KMS-11 (cell line): Measurements from ENCODE around the gene PLXNA2.

Source experiments
- H2AFZ ChIP-seq: fragments of 200-600 bp; sonication (generic); 2 replicates; pipeline ENCODE4 v1.6.1; 2016; ENCODE audit warnings: antibody characterized with exemption, mixed run types, low read depth
- H3K27ac ChIP-seq: fragments of 200-600 bp; sonication (generic); 2 replicates; pipeline ENCODE4 v1.6.1; 2016; ENCODE audit warnings: mild to moderate bottlenecking, mixed run types
- H3K27me3 ChIP-seq: fragments of 200-600 bp; sonication (generic); 2 replicates; pipeline ENCODE4 v1.6.1; 2017; ENCODE audit warnings: mild to moderate bottlenecking, low read depth, mixed run types, moderate library complexity; ENCODE audit not compliant: insufficient read depth
- H3K36me3 ChIP-seq: fragments of 200-600 bp; sonication (generic); 2 replicates; pipeline ENCODE4 v1.6.1; 2017; ENCODE audit warnings: mild to moderate bottlenecking, mixed run types; ENCODE audit not compliant: insufficient read depth
- H3K4me1 ChIP-seq: fragments of 200-600 bp; sonication (generic); 2 replicates; pipeline ENCODE4 v1.6.1; 2016; ENCODE audit warnings: mild to moderate bottlenecking, low read depth, mixed run types; ENCODE audit not compliant: poor library complexity, severe bottlenecking
- H3K4me2 ChIP-seq: fragments of 200-600 bp; sonication (generic); 2 replicates; pipeline ENCODE4 v1.7.0; 2016; ENCODE audit warnings: mild to moderate bottlenecking, mixed run types
- H3K4me3 ChIP-seq: fragments of 200-600 bp; sonication (generic); IDR thresholded peaks from 2 replicates; pipeline ENCODE4 v1.6.1; 2017; ENCODE audit warnings: low read depth, low read length, mixed read lengths; ENCODE audit not compliant: insufficient read depth
- H3K79me2 ChIP-seq: fragments of 200-600 bp; sonication (generic); 2 replicates; pipeline ENCODE4 v1.6.1; 2016; ENCODE audit warnings: low read depth, mixed run types; ENCODE audit not compliant: insufficient read depth
- H3K9ac ChIP-seq: fragments of 200-600 bp; sonication (generic); 2 replicates; pipeline ENCODE4 v1.6.1; 2016; ENCODE audit warnings: mild to moderate bottlenecking, mixed run types
- H4K20me1 ChIP-seq: fragments of 200-600 bp; sonication (generic); 2 replicates; pipeline ENCODE4 v1.6.1; 2016; ENCODE audit warnings: mild to moderate bottlenecking, mixed run types; ENCODE audit not compliant: insufficient read depth
- CTCF ChIP-seq: fragments of 200-600 bp; sonication (generic); conservative IDR thresholded peaks from 2 replicates; pipeline ENCODE4 v1.6.1; 2017; ENCODE audit warnings: low read depth, mild to moderate bottlenecking, antibody characterized with exemption, low read length, moderate library complexity, mixed read lengths

PLXNA2 gene

DNA sequence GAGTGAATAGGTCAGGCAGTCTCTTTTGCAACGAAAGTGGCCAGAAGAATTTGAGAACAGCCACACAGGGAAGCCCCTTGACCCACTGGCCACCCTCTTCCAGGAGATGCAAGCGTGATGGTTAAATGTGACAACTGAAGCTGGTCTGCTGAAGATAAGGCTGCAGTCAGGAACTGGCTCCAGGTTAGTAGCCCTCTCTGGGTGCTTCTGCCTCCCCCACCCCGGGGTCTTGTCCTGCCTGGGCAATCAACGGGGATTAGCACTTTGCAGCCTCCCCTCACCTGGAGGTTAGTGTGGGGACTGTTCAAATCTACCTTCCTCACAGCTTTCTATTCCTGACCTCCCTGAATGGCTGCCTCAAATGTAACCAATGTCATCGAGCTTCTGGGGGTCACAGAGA, 125.9 kb downstream of the PLXNA2 start:
- H3K27ac ChIP-seq: no peak overlapping the region
- H3K9ac ChIP-seq: no peak overlapping the region
- no peak for TF ChIP-seq CTCF

GRCh38 chr1:208117826-208118225, 126.4 kb downstream of the PLXNA2 start:
- Histone ChIP-seq H3K4me1 (no peaks in the 10 kb centered on the region), H3K27me3 (no peaks in the 10 kb centered on the region), H3K27ac (no peak overlapping the region), H4K20me1 (no peaks in the 10 kb centered on the region), H3K36me3 (no peaks in the 10 kb centered on the region), H3K9ac (no peak overlapping the region), H3K4me3 (no peak overlapping the region), H2AFZ (no peak overlapping the region), H3K4me2 (no peak overlapping the region), H3K79me2 (no peaks in the 10 kb centered on the region)
- no peak for TF ChIP-seq CTCF

More for the DNA sequence above, 125.9 kb downstream of the PLXNA2 start:
- no peaks in the 10 kb centered on the region for H3K36me3 ChIP-seq
- no peaks in the 10 kb centered on the region for H3K27me3 ChIP-seq
- no peaks in the 10 kb centered on the region for H4K20me1 ChIP-seq
- H3K4me1 ChIP-seq: no peaks in the 10 kb centered on the region
- no peaks in the 10 kb centered on the region for H3K79me2 ChIP-seq
- H3K4me2 ChIP-seq: no peak overlapping the region
- H2AFZ ChIP-seq: no peak overlapping the region
- no peak overlapping the region for H3K4me3 ChIP-seq

- Histone ChIP-seq H3K4me1 (no peaks in the 10 kb centered on the region), H3K36me3 (no peaks in the 10 kb centered on the region), H3K4me2 (no peak overlapping the region), H3K4me3 (no peak overlapping the region), H3K27ac (no peak overlapping the region), H3K79me2 (no peaks in the 10 kb centered on the region), H4K20me1 (no peaks in the 10 kb centered on the region), H3K9ac (no peak overlapping the region), H3K27me3 (no peaks in the 10 kb centered on the region), H2AFZ (no peak overlapping the region)
- TF ChIP-seq CTCF: no peak
Observed at GRCh38 chr1:208117409-208117808, 126.8 kb downstream of the PLXNA2 start.

GRCh38 chr1:208115924-208116640, 128.1 kb downstream of the PLXNA2 start:
- H3K4me2 ChIP-seq: no peak overlapping the region
- no peaks in the 10 kb centered on the region for H3K79me2 ChIP-seq
- H3K27ac ChIP-seq: no peak overlapping the region
- no peaks in the 10 kb centered on the region for H4K20me1 ChIP-seq
- no peak overlapping the region for H3K9ac ChIP-seq
- H3K27me3 ChIP-seq: no peaks in the 10 kb centered on the region
- no peaks in the 10 kb centered on the region for H3K4me1 ChIP-seq
- TF ChIP-seq CTCF: no peak
- H3K36me3 ChIP-seq: no peaks in the 10 kb centered on the region
- no peak overlapping the region for H2AFZ ChIP-seq
- H3K4me3 ChIP-seq: no peak overlapping the region
